HG03342 (cell line): ENCODE measurements around the gene ABHD2.
"Not testable (repeated sequence)": the region's sequence is repeated elsewhere in the genome, so short reads cannot be mapped to it uniquely, and the experiment has no call there.

ENCODE experiments used
- ATAC-seq: cut with Tn5 transposase; IDR thresholded peaks from one replicate; pipeline ENCODE4 v1.9.1; 2021; ENCODE audit warnings: mild to moderate bottlenecking, moderate library complexity; ENCODE audit not compliant: unreplicated experiment

The ABHD2 gene

GRCh38 chr15:89136818-89137772 lies 48.8 kb downstream of the ABHD2 start:
- ATAC-seq: no peak

- ATAC-seq: no peak
Observed at GRCh38 chr15:89137926-89138325, 49.7 kb downstream of the ABHD2 start.

- ATAC-seq: no peak
Observed at GRCh38 chr15:89138999-89139612, 50.9 kb downstream of the ABHD2 start.

- no peak for ATAC-seq
Observed at GRCh38 chr15:89139613-89140499, 51.6 kb downstream of the ABHD2 start.

- ATAC-seq: no peak
Observed at GRCh38 chr15:89140595-89140994, 52.3 kb downstream of the ABHD2 start.

GRCh38 chr15:89141159-89141558 lies 52.9 kb downstream of the ABHD2 start:
- not testable (repeated sequence) for ATAC-seq

- ATAC-seq: no peak
Observed at GRCh38 chr15:89141885-89142284, 53.6 kb downstream of the ABHD2 start.

- no peak for ATAC-seq
Observed at GRCh38 chr15:89142423-89142822, 54.2 kb downstream of the ABHD2 start.

- ATAC-seq: no peak
Observed at GRCh38 chr15:89143503-89144162, 55.4 kb downstream of the ABHD2 start.

GRCh38 chr15:89144491-89144890 lies 56.2 kb downstream of the ABHD2 start:
- no peak for ATAC-seq

- no peak for ATAC-seq
Observed at GRCh38 chr15:89146366-89146765, 58.1 kb downstream of the ABHD2 start.

- no peak for ATAC-seq
Observed at GRCh38 chr15:89148126-89148525, 59.9 kb downstream of the ABHD2 start.

- ATAC-seq: no peak
Observed at GRCh38 chr15:89149501-89150101, 61.3 kb downstream of the ABHD2 start.

GRCh38 chr15:89150287-89150686 lies 62.0 kb downstream of the ABHD2 start:
- ATAC-seq: no peak

- no peak for ATAC-seq
Observed at GRCh38 chr15:89150762-89151664, 62.8 kb downstream of the ABHD2 start.

GRCh38 chr15:89155122-89155521 lies 66.9 kb downstream of the ABHD2 start:
- no peak for ATAC-seq

- no peak for ATAC-seq
Observed at GRCh38 chr15:89155656-89156055, 67.4 kb downstream of the ABHD2 start.

GRCh38 chr15:89157061-89157460 lies 68.8 kb downstream of the ABHD2 start:
- no peak for ATAC-seq

GRCh38 chr15:89157918-89158564 lies 69.8 kb downstream of the ABHD2 start:
- no peak for ATAC-seq
